OCI-LY7 (cell line): ENCODE data around the gene OPRL1. TPM values are rescaled to one million over a fixed set of nuclear protein-coding genes. Genes with fewer than 3 reads are reported as not detected.

Source experiments
- BruUV-seq: library from RNA; stranded (reverse); fragments of 400-500 nt; replicated peaks from 2 replicates; lab custom pipeline; 2021; lab: Mats Ljungman, UMichigan
- CTCF ChIA-PET: fragments of 300-600 bp; sonication (Branson Sonifier 250); formaldehyde crosslinking; loops from one replicate; lab custom pipeline; 2022; ENCODE audit warnings: antibody characterized with exemption; ENCODE audit not compliant: unreplicated experiment; lab: Charles Lee
- POLR2A ChIA-PET: fragments of 300-600 bp; sonication (Branson Sonifier 250); formaldehyde crosslinking; loops from one replicate; lab custom pipeline; 2022; ENCODE audit warnings: antibody characterized with exemption; lab: Charles Lee
- DNase-seq: peaks from one replicate; pipeline ENCODE4 v3.0.0-alpha.2; 2015; ENCODE audit warnings: low spot score
- H2AFZ ChIP-seq: fragments of 200-600 bp; sonication (generic), shearing (Covaris generic); 2 replicates; pipeline ENCODE4 v1.6.1; 2014; ENCODE audit warnings: mild to moderate bottlenecking, antibody characterized with exemption, low read length, moderate library complexity
- H3K27ac ChIP-seq: fragments of 200-600 bp; sonication (generic); 2 replicates; pipeline ENCODE4 v1.5.1; 2014; ENCODE audit warnings: mixed run types, low read depth, mild to moderate bottlenecking, moderate library complexity, low read length, inconsistent platforms; ENCODE audit not compliant: poor library complexity, severe bottlenecking
- H3K36me3 ChIP-seq: fragments of 200-600 bp; sonication (generic); 2 replicates; pipeline ENCODE4 v1.6.1; 2014; ENCODE audit warnings: mild to moderate bottlenecking, antibody characterized with exemption, low read length, moderate library complexity, mixed read lengths; ENCODE audit not compliant: insufficient read depth
- H3K4me1 ChIP-seq: fragments of 200-600 bp; sonication (generic); 2 replicates; pipeline ENCODE4 v1.5.1; 2014; ENCODE audit warnings: mild to moderate bottlenecking, low read length; ENCODE audit not compliant: insufficient read depth, poor library complexity, severe bottlenecking
- H3K4me2 ChIP-seq: fragments of 200-600 bp; sonication (generic); 2 replicates; pipeline ENCODE4 v1.6.1; 2014; ENCODE audit warnings: mild to moderate bottlenecking, low read length
- H3K4me3 ChIP-seq: fragments of 200-600 bp; sonication (generic); 2 replicates; pipeline ENCODE4 v1.5.1; 2014; ENCODE audit warnings: mild to moderate bottlenecking, low read depth, low read length; ENCODE audit not compliant: poor library complexity, severe bottlenecking
- H3K79me2 ChIP-seq: fragments of 200-600 bp; sonication (generic); 2 replicates; pipeline ENCODE4 v1.6.1; 2016; ENCODE audit warnings: low read depth, mild to moderate bottlenecking, low read length, moderate library complexity, mixed read lengths; ENCODE audit not compliant: insufficient read depth
- H3K9me2 ChIP-seq: fragments of 200-600 bp; sonication (generic); 2 replicates; pipeline ENCODE4 v1.6.1; 2016; ENCODE audit warnings: mild to moderate bottlenecking, low read length, mixed read lengths; ENCODE audit not compliant: insufficient read depth
- H3K9me3 ChIP-seq: fragments of 200-600 bp; sonication (generic); 2 replicates; pipeline ENCODE4 v1.6.1; 2014; ENCODE audit warnings: mild to moderate bottlenecking, mixed run types, low read length, mixed read lengths
- H4K20me1 ChIP-seq: fragments of 200-600 bp; sonication (generic); 2 replicates; pipeline ENCODE4 v1.6.1; 2014; ENCODE audit warnings: mild to moderate bottlenecking, antibody characterized with exemption, low read length, moderate library complexity, mixed read lengths; ENCODE audit not compliant: insufficient read depth
- CTCF ChIP-seq: fragments of 200-600 bp; sonication (generic); conservative IDR thresholded peaks from 2 replicates; pipeline ENCODE4 v1.5.1; 2014; ENCODE audit warnings: mild to moderate bottlenecking, antibody characterized with exemption, low read length, moderate library complexity, mixed read lengths
- EZH2phosphoT487 ChIP-seq: fragments of 200-600 bp; sonication (generic); IDR thresholded peaks from 2 replicates; pipeline ENCODE4 v1.6.1; 2018; ENCODE audit warnings: low read depth, borderline replicate concordance, mild to moderate bottlenecking, mixed run types, antibody characterized with exemption, low read length, moderate library complexity, mixed read lengths
- intact Hi-C: fragments of 100-400 bp; cut with micrococcal nuclease; formaldehyde crosslinking; loops from one replicate; pipeline ENCODE4 v1.10.0; 2022; ENCODE audit not compliant: unreplicated experiment
- total RNA-seq, 2 experiments: library from RNA; depleted of rRNA in 1 of 2; stranded (reverse); fragments of >200 nt in 1 of 2; shearing (Covaris generic) in 1 of 2; gene quantifications; 2 replicates each; pipeline ENCODE4 v1.2.3, GENCODE V29; 2014 to 2022

The OPRL1 gene
- total RNA-seq, 2 experiments from 2014 or later = 6.4 to 7.6 TPM

GRCh38 chr20:64067005-64067632 lies 12.8 kb upstream of the OPRL1 start:
- no TSS peak for BruUV-seq
- Histone ChIP-seq H2AFZ (no peak overlapping the region), H3K27ac (no peak overlapping the region), H3K4me3 (no peak overlapping the region), H3K9me3 (no peaks in the 10 kb centered on the region), H3K4me1 (peaks cover 42% of the 10 kb centered on the region), H3K9me2 (no peaks in the 10 kb centered on the region), H3K79me2 (no peaks in the 10 kb centered on the region), H3K4me2 (no peak overlapping the region), H3K36me3 (peaks cover 4% of the 10 kb centered on the region; the same call in 1 of the 2 replicates), H4K20me1 (no peaks in the 10 kb centered on the region)
- no peak for DNase-seq
- ChIA-PET CTCF (no interaction called here), POLR2A (no interaction called here)
- intact Hi-C loops = no loop called here
- TF ChIP-seq CTCF = no peak
- no peak for TF ChIP-seq EZH2phosphoT487

GRCh38 chr20:64067733-64068307 lies 12.1 kb upstream of the OPRL1 start:
- peaks cover 36% of the 10 kb centered on the region for H3K4me1 ChIP-seq
- no peaks in the 10 kb centered on the region for H3K9me3 ChIP-seq
- ChIA-PET CTCF (no interaction called here), POLR2A (no interaction called here)
- BruUV-seq = no TSS peak
- H3K27ac ChIP-seq = no peak overlapping the region
- intact Hi-C loops = no loop called here
- no peak overlapping the region for H3K4me3 ChIP-seq
- H2AFZ ChIP-seq = no peak overlapping the region
- peaks cover 11% of the 10 kb centered on the region; the same call in 1 of the 2 replicates for H3K36me3 ChIP-seq
- H3K9me2 ChIP-seq = no peaks in the 10 kb centered on the region
- no peaks in the 10 kb centered on the region for H3K79me2 ChIP-seq
- no peak for TF ChIP-seq CTCF
- TF ChIP-seq EZH2phosphoT487 = no peak
- H3K4me2 ChIP-seq = no peak overlapping the region
- DNase-seq = no peak
- H4K20me1 ChIP-seq = no peaks in the 10 kb centered on the region
